Naive B cell (primary cell): ENCODE data around the gene OR2A7. TPM values are rescaled to one million over a fixed set of nuclear protein-coding genes. Genes with fewer than 3 reads are reported as not detected.
"Not testable (repeated sequence)": the region's sequence is repeated elsewhere in the genome, so short reads cannot be mapped to it uniquely, and the experiment has no call there.

Experiments used
- ATAC-seq, 2 donors: fragments of 150-1000 bp; cut with Tn5 transposase; 2 replicates each; pipeline ENCODE4 v1.10.0; 2021; ENCODE audit warnings: low read depth in 2 of 2, mild to moderate bottlenecking in 2 of 2, moderate library complexity in 2 of 2
- DNase-seq: peaks from one replicate; pipeline ENCODE4 v3.0.0; 2022
- H3K27ac Mint-ChIP-seq, 6 donors: one replicate each; pipeline ENCODE4 v1.8.0; 2020 to 2022; ENCODE audit warnings: mild to moderate bottlenecking in 6 of 6, mixed read lengths in 6 of 6, moderate library complexity in 5 of 6, inconsistent platforms in 2 of 6
- H3K27me3 Mint-ChIP-seq, 3 donors: one replicate each; pipeline ENCODE4 v1.8.0; 2021 to 2022; ENCODE audit warnings: mixed read lengths in 3 of 3, mild to moderate bottlenecking in 1 of 3
- H3K36me3 Mint-ChIP-seq, 2 donors: one replicate each; pipeline ENCODE4 v1.8.0; 2020 to 2022; ENCODE audit warnings: mixed read lengths in 2 of 2, inconsistent platforms in 1 of 2, mild to moderate bottlenecking in 1 of 2
- H3K4me1 Mint-ChIP-seq, 3 donors: one replicate each; pipeline ENCODE4 v1.8.0; 2020 to 2022; ENCODE audit warnings: mixed read lengths in 3 of 3, inconsistent platforms in 1 of 3, mild to moderate bottlenecking in 1 of 3, moderate library complexity in 1 of 3
- H3K4me3 Mint-ChIP-seq, 8 donors: one replicate each; pipeline ENCODE4 v1.8.0; 2020 to 2022; ENCODE audit warnings: mild to moderate bottlenecking in 8 of 8, mixed read lengths in 8 of 8, moderate library complexity in 8 of 8, inconsistent platforms in 2 of 8
- H3K9me3 Mint-ChIP-seq, 7 donors: one replicate each; pipeline ENCODE4 v1.8.0; 2020 to 2022; ENCODE audit warnings: mixed read lengths in 7 of 7, mild to moderate bottlenecking in 5 of 7, inconsistent platforms in 2 of 7, moderate library complexity in 1 of 7
- polyA plus RNA-seq, 6 donors: library from polyadenylated mRNA; unstranded; fragments of 300-500 nt; fragmentation: Illumina TruSeq; gene quantifications; one replicate each; pipeline ENCODE4 v1.2.3, GENCODE V29; 2021; ENCODE audit warnings: low read depth in 6 of 6

Gene OR2A7
- polyA plus RNA-seq, 6 donors from 2014 or later, result 0.47 to 1.4 (median 0.86) TPM; not detected in 1

DNA sequence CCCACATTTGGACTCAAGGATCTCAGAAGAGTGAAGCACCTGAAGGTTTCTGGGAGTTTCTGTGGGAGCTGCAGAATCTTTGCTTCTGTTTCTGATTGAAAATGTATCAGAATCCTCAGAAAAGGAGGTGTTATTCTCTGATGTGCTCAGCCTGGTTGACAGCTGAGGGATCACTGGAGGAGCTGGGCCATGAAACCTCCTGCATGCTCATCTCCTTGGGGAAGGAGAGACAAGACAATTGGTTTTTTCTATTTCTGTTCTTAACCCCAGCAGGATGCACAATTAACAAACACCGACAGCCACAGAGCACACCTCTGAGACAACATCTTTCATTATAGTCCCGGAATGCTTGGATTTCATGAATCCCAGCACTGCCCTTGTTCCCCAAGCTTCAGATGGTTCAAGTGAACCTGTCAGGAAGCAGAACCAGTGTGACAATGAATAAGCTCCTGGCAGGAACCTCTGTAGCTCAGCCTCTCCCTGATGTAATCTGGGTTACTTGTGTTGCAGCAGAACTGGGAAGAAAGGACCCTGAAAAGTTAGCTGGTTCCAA lies 26.0 kb downstream of the OR2A7 start:
- DNase-seq, H3K4me3 Mint-ChIP-seq, ATAC-seq, H3K27ac Mint-ChIP-seq, H3K27me3 Mint-ChIP-seq, H3K4me1 Mint-ChIP-seq, H3K9me3 Mint-ChIP-seq, H3K36me3 Mint-ChIP-seq: not testable (repeated sequence)

DNA sequence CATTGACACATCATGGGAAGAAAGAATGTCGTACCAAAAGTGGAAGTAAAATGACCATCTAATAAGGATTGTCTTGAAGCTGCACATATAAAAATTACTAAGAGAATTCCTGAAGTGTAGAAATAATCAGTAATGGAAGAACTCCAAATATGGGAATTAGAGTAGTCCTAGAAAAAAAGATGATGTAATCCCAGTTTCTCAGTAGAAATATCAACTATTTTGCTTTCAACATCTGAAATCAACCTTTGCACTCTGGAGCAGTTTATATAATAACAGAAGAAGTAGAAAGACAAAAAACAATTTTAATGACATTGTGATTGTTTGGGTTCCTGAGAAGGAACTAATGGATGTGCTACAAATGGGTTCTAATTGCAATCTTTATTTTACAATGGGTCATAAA lies 31.6 kb downstream of the OR2A7 start:
- H3K4me3 Mint-ChIP-seq, DNase-seq, H3K36me3 Mint-ChIP-seq: not testable (repeated sequence)

DNA sequence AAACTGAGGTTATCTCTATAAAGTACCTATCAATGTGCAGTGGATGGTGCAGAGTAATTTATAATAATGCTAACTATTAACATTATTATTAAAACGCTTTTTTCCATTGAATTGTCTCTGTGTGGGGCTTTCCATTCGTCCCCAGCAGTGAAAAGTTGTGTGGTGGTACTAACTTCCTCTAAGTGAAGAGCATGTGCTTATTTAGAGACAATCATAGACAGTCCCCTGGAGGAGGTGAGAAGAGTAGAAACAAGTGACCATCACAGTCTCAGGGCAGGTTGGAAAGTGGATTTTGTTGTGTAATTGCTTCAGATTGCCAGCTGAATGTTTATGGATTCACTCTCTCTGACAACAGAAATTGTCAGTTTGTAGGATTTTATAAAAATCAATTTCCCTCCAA lies 33.6 kb downstream of the OR2A7 start:
- DNase-seq, H3K4me3 Mint-ChIP-seq, H3K27ac Mint-ChIP-seq, H3K4me1 Mint-ChIP-seq, H3K36me3 Mint-ChIP-seq, H3K27me3 Mint-ChIP-seq, H3K9me3 Mint-ChIP-seq: not testable (repeated sequence)
- peak; percentile 54 to 57 for ATAC-seq

More for the DNA sequence above, 31.6 kb downstream of the OR2A7 start:
- H3K27ac Mint-ChIP-seq, H3K4me1 Mint-ChIP-seq, ATAC-seq, H3K27me3 Mint-ChIP-seq, H3K9me3 Mint-ChIP-seq: not testable (repeated sequence)

DNA sequence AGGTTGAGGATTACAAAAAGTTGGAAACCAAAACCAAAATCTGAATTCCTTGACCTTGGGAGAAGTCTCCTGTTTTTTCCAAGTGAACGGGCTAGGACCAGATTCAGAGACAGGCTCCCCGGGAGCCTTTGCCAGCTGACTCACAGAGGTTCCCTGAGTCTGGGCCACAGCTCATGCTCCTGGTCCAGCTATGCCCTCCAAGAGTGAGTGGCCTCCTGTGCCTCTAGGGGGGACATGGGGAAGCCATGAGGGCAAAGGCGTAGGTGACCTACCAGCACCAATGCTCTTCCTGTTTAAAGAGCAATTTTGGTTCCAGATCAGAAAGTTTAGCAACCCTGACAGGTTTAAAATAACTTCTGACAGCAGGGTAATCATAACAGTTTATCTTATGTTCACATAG lies 35.8 kb downstream of the OR2A7 start:
- H3K27me3 Mint-ChIP-seq, H3K4me1 Mint-ChIP-seq, H3K36me3 Mint-ChIP-seq, H3K4me3 Mint-ChIP-seq, ATAC-seq, H3K27ac Mint-ChIP-seq, DNase-seq, H3K9me3 Mint-ChIP-seq: not testable (repeated sequence)

DNA sequence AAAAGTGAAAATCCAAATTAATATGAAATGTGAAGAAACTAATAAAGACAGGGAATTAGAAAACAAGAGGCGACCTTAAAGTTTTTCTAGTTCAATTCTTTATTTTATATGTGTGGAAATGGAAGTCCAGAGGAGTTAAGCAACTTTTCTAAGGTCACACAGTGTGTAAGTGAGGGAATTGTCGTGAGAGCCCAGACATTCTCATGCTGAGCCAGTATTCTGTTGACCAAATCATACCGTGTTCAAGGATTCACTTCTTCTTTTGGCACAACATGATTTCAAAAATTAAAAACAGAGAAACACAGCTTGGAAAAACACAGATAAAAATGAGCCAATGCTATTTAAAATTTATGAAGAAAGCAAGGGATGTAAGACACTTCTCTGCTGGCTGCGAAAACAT lies 37.7 kb downstream of the OR2A7 start:
- H3K27me3 Mint-ChIP-seq, DNase-seq, H3K4me3 Mint-ChIP-seq, H3K36me3 Mint-ChIP-seq, H3K9me3 Mint-ChIP-seq, H3K4me1 Mint-ChIP-seq, ATAC-seq: not testable (repeated sequence)
- peak overlapping the region in 1 of 6 donors; percentile 42 for H3K27ac Mint-ChIP-seq

DNA sequence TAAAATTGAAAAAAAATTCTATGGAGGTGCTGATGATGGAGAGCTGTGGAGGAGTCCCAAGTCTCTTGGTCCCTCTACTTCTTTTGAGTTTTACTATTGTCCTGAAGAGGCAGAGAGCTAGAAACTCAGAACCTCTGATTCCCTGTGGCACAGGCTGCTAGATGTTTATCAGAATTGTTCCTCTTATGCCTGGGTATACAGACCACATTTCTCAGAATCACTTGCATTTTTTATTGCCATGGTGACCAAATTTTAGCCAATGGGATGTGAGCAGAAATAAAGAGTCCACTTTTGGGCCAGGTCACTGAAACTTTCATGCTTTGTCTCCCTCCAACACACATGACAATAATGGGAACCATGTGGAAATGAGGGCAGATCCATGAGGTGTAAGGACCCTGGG lies 40.9 kb downstream of the OR2A7 start:
- not testable (repeated sequence) for H3K4me3 Mint-ChIP-seq, ATAC-seq, H3K27ac Mint-ChIP-seq, H3K27me3 Mint-ChIP-seq, H3K4me1 Mint-ChIP-seq, H3K9me3 Mint-ChIP-seq, H3K36me3 Mint-ChIP-seq, DNase-seq

DNA sequence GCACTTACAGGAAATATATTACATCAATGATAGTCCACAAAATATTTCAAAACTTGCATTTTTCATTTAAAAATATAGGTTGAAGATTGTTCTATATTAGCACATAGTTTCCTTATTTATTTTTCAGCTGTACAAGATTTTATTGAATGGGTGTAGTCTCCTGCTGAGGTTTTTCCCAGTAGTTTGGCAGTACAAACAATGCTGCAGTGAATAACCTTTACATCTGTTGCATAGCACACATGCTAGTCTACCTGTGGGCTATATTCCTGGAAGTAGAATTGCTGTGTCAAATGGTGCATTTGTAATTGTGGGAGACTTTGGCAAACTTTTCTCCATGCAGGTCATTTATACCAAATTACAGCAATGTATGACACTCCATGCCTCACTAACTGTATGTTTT lies 44.1 kb downstream of the OR2A7 start:
- not testable (repeated sequence) for H3K27me3 Mint-ChIP-seq, H3K4me1 Mint-ChIP-seq, H3K27ac Mint-ChIP-seq, DNase-seq, H3K4me3 Mint-ChIP-seq, H3K9me3 Mint-ChIP-seq, H3K36me3 Mint-ChIP-seq, ATAC-seq

DNA sequence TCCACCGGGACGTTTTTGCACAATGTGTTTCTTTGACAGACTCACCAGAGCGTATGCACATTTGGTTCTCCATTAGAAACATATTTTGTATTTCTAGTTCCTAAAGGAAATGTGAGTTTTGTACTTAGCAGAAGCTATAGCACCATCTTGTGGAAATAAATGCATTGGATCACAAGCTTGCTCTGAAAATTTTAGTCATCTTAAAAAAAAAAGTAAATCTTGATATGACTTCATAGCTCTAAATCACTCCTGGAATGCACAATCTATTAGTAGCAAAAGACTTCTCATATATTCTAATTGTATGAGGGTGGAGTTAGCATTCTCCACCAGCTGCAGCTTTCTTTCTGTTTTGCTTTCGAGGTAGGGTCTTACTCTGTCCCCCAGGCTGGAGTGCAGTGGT lies 45.4 kb downstream of the OR2A7 start:
- not testable (repeated sequence) for H3K4me1 Mint-ChIP-seq, H3K4me3 Mint-ChIP-seq, DNase-seq, H3K27ac Mint-ChIP-seq, H3K36me3 Mint-ChIP-seq, H3K9me3 Mint-ChIP-seq, H3K27me3 Mint-ChIP-seq
- ATAC-seq, result peak; percentile 41 to 66

DNA sequence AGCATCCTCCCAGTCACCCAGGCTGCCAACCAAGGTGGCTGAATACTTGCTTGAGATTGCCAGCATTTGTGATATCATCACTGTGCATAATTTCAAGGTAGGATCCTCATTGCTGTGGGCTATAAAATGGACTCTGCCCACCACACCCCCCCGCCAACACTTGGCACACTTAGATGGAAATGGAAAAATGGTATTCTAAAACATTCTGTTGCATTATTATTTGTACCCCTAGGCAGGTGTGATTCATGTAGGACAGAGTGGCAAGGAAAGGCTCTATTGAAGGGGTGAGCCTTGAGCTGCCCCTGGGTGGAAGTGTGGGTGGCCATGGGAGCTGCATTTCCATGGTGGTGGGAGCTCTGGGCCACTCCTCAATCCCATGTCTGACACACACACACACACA lies 46.0 kb downstream of the OR2A7 start:
- H3K9me3 Mint-ChIP-seq, H3K27me3 Mint-ChIP-seq, DNase-seq, ATAC-seq, H3K4me3 Mint-ChIP-seq, H3K36me3 Mint-ChIP-seq, H3K4me1 Mint-ChIP-seq: not testable (repeated sequence)
- H3K27ac Mint-ChIP-seq, result peak overlapping the region in 1 of 6 donors; percentile 25

DNA sequence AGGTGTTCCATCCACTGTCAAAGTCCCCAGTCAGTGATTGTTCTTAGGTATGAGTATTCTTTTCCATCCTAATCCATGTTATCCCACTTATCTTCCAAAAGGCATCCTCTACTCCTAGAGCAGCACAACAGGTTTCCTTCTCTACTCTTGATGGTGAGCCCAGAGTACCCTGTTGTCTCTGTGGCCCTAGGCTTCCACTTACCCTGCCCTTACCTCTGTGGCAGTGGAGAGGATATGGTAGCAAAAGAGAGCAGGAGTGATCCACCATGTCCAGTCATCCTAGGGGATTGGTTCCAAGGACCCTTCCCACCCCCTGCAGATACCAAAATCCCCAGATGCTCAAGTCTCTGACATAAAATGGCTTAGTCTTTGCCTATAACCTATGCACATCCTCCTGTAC lies 47.4 kb downstream of the OR2A7 start:
- not testable (repeated sequence) for H3K4me3 Mint-ChIP-seq, H3K27me3 Mint-ChIP-seq, H3K9me3 Mint-ChIP-seq, ATAC-seq, H3K36me3 Mint-ChIP-seq, DNase-seq, H3K27ac Mint-ChIP-seq, H3K4me1 Mint-ChIP-seq

Other genes starting within 250 kb of the OR2A7 start
- not detected for gene OR2A5, start 215.8 kb downstream of the OR2A7 start, polyA plus RNA-seq
- not detected for gene OR2A25, start 195.0 kb downstream of the OR2A7 start, polyA plus RNA-seq
- not detected for gene OR2A12, start 178.5 kb downstream of the OR2A7 start, polyA plus RNA-seq
- not detected for gene OR2A2, start 155.2 kb downstream of the OR2A7 start, polyA plus RNA-seq
- not detected for gene OR2A14, start 141.6 kb downstream of the OR2A7 start, polyA plus RNA-seq
- under 1 TPM in 1 of 6 donors, not detected in 5; 0.13 TPM for gene CTAGE4, start 81.3 kb downstream of the OR2A7 start, polyA plus RNA-seq
- 1 to 10 TPM; 2.8 to 5.7 (median 4.3) TPM for gene ARHGEF35, start 69.0 kb downstream of the OR2A7 start, polyA plus RNA-seq
- under 1 TPM in 1 of 6 donors, not detected in 5; 0.97 TPM for gene OR2A42, start 25.2 kb downstream of the OR2A7 start, polyA plus RNA-seq
- gene CTAGE8, start 4.5 kb upstream of the OR2A7 start, polyA plus RNA-seq, result 1 to 10 TPM in 1 of 6 donors, under 1 TPM in 3, not detected in 2; 0.22 to 1.2 (median 0.60) TPM
- gene OR2A1, start 47.6 kb upstream of the OR2A7 start, polyA plus RNA-seq, result 1 to 10 TPM in 1 of 6 donors, under 1 TPM in 1, not detected in 4; 0.21 to 1.5 TPM
- 1 to 10 TPM in 5 of 6 donors, not detected in 1; 1.3 to 5.7 (median 1.9) TPM for gene ARHGEF5, start 90.6 kb upstream of the OR2A7 start, polyA plus RNA-seq
- not detected for gene NOBOX, start 138.9 kb upstream of the OR2A7 start, polyA plus RNA-seq